Hypothalamus (tissue), 51 donors: ENCODE measurements around the gene SUZ12.
"Not testable (repeated sequence)": the region's sequence is repeated elsewhere in the genome, so short reads cannot be mapped to it uniquely, and the experiment has no call there.

Experiments used
- DNase-seq, 51 donors: peaks; one replicate each; lab custom pipeline; 2025; lab: John Stamatoyannopoulos, UW

The SUZ12 gene

GRCh38 chr17:32033812-32034211 lies 97.0 kb downstream of the SUZ12 start:
- not testable (repeated sequence) for DNase-seq

- DNase-seq: not testable (repeated sequence)
Observed at GRCh38 chr17:32040246-32040645, 103.4 kb downstream of the SUZ12 start.

GRCh38 chr17:32041306-32041875 lies 104.6 kb downstream of the SUZ12 start:
- not testable (repeated sequence) for DNase-seq

GRCh38 chr17:32042266-32042665 lies 105.5 kb downstream of the SUZ12 start:
- DNase-seq: not testable (repeated sequence)

- DNase-seq: not testable (repeated sequence)
Observed at GRCh38 chr17:32045611-32046010, 108.8 kb downstream of the SUZ12 start.

GRCh38 chr17:32047663-32048062 lies 110.9 kb downstream of the SUZ12 start:
- DNase-seq: not testable (repeated sequence)
